ENCODE results near the gene UTP4. TPM values are rescaled to one million over a fixed set of nuclear protein-coding genes. Genes with fewer than 3 reads are reported as not detected.

UTP4 gene
- total RNA-seq, 1 donor from 2014 or later = 16.3 TPM

GRCh38 chr16:69197573-69197972 is 65.1 kb downstream of the UTP4 start:
- H3K4me3 ChIP-seq (ENCODE audit: low read depth, low read length) = no peak overlapping the region
- TF ChIP-seq, protein P1, sequence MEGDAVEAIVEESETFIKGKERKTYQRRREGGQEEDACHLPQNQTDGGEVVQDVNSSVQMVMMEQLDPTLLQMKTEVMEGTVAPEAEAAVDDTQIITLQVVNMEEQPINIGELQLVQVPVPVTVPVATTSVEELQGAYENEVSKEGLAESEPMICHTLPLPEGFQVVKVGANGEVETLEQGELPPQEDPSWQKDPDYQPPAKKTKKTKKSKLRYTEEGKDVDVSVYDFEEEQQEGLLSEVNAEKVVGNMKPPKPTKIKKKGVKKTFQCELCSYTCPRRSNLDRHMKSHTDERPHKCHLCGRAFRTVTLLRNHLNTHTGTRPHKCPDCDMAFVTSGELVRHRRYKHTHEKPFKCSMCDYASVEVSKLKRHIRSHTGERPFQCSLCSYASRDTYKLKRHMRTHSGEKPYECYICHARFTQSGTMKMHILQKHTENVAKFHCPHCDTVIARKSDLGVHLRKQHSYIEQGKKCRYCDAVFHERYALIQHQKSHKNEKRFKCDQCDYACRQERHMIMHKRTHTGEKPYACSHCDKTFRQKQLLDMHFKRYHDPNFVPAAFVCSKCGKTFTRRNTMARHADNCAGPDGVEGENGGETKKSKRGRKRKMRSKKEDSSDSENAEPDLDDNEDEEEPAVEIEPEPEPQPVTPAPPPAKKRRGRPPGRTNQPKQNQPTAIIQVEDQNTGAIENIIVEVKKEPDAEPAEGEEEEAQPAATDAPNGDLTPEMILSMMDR (conservative IDR thresholded peaks at IDR 0.05; ENCODE audit: low read depth, low read length) = no peak
- no peak for DNase-seq (ENCODE audit: low read depth)

- H3K4me3 ChIP-seq (ENCODE audit: low read depth, low read length) = no peak overlapping the region
- TF ChIP-seq, protein P1 (conservative IDR thresholded peaks at IDR 0.05; ENCODE audit: low read depth, low read length) = no peak
- DNase-seq (ENCODE audit: low read depth) = no peak
Measured at GRCh38 chr16:69199382-69199781, 66.9 kb downstream of the UTP4 start.

- TF ChIP-seq, protein P1 (conservative IDR thresholded peaks at IDR 0.05; ENCODE audit: low read depth, low read length) = no peak
- H3K4me3 ChIP-seq (ENCODE audit: low read depth, low read length) = no peak overlapping the region
- no peak for DNase-seq (ENCODE audit: low read depth)
Measured at GRCh38 chr16:69201291-69201690, 68.8 kb downstream of the UTP4 start.

- TF ChIP-seq, protein P1 (conservative IDR thresholded peaks at IDR 0.05; ENCODE audit: low read depth, low read length) = no peak
- no peak overlapping the region for H3K4me3 ChIP-seq (ENCODE audit: low read depth, low read length)
- no peak for DNase-seq (ENCODE audit: low read depth)
Measured at GRCh38 chr16:69201787-69202186, 69.3 kb downstream of the UTP4 start.

GRCh38 chr16:69204172-69204571 is 71.7 kb downstream of the UTP4 start:
- no peak overlapping the region for H3K4me3 ChIP-seq (ENCODE audit: low read depth, low read length)
- no peak for DNase-seq (ENCODE audit: low read depth)
- TF ChIP-seq, protein P1 (conservative IDR thresholded peaks at IDR 0.05; ENCODE audit: low read depth, low read length) = no peak

DNA sequence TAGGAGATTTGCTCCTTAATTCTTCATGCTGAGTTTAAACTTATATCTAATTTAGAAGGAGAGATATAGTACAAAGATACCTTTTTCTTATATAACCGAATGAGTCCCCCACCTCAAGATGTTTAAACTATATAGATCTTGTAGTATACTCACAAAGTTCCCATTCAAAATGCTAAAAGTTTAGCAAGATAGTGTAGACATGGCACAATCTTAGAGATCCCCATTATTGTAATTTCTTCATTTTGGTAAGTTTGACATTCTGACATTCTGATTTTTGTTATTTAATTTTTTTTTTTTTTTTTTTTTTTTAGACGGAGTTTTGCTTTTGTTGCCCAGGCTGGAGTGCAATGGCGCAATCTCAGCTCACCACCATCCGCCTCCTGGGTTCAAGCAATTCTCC is 77.3 kb downstream of the UTP4 start:
- TF ChIP-seq, protein P1 (conservative IDR thresholded peaks at IDR 0.05; ENCODE audit: low read depth, low read length) = no peak
- no peak overlapping the region for H3K4me3 ChIP-seq (ENCODE audit: low read depth, low read length)
- DNase-seq (ENCODE audit: low read depth) = no peak

DNA sequence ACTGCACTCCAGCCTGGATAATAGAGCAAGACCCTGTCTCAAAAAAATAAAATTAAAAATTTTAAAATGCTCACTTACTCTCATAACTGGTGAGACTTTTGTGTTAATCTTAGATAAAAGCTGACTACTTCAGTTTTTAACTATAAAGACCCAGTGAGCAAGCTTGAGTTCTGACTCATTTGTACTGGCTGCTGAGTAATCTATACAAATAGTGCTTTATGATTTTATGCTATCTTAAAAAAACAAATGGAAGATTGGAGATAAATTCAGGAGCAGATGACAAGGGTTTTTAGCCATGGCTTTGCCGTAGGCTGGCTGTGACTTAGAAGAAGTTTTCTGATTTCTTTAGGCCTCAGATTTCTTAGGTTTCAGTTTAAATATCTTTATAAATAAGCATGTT is 85.0 kb downstream of the UTP4 start:
- DNase-seq (ENCODE audit: low read depth) = no peak
- no peak overlapping the region for H3K4me3 ChIP-seq (ENCODE audit: low read depth, low read length)
- TF ChIP-seq, protein P1 (conservative IDR thresholded peaks at IDR 0.05; ENCODE audit: low read depth, low read length) = no peak
